ENCODE measurements around the gene ARID4A. TPM values are rescaled to one million over a fixed set of nuclear protein-coding genes. Genes with fewer than 3 reads are reported as not detected.

The ARID4A gene
- polyA plus RNA-seq, 2 of the 4 experiments (the other 2 are of a cell fraction) = 9.0 to 15.1 TPM

DNA sequence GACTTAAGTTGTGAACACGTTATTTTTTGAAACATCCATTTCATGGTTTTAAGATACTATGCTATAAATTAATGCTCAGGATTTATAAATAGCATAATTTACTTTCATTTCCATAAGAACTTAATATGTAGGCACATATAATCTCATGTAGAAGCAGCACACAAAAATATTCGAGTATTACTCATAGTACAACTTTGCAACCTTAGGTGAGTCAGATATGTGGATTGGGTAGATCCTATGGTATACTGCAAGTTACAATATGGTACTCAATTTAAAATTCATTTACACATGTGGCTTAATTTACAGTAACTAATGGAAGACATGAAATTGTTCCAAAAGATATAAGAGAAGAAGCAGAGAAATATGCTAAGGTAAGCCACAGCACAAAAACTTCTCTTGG lies 27.7 kb upstream of the ARID4A start:
- no peak for DNase-seq (ENCODE audit: low read depth in 1 of 2, low spot score in 1 of 2)
- no peak for FAIRE-seq
- TF ChIP-seq CHD4 (IDR thresholded peaks at IDR 0.05; ENCODE audit: borderline replicate concordance) (no peak), TFCP2L1 (CRISPR knock-in tag; IDR thresholded peaks at IDR 0.05) (no peak), SMC3 (IDR thresholded peaks at IDR 0.05) (no peak), NR3C1 (IDR thresholded peaks at IDR 0.05) (no peak), FOSL2 (IDR thresholded peaks at IDR 0.05) (no peak), FOSL2 (CRISPR knock-in tag; IDR thresholded peaks at IDR 0.05) (no peak), POLR2AphosphoS2 (conservative IDR thresholded peaks at IDR 0.05; ENCODE audit: low read length) (no peak), JUNB (IDR thresholded peaks at IDR 0.05) (no peak), ZNF302 (CRISPR knock-in tag; IDR thresholded peaks at IDR 0.05) (no peak), FOSB (CRISPR knock-in tag; IDR thresholded peaks at IDR 0.05) (no peak), GATA3 (IDR thresholded peaks at IDR 0.05; ENCODE audit: borderline replicate concordance) (no peak), CBX2 (IDR thresholded peaks at IDR 0.05; ENCODE audit: borderline replicate concordance, low read depth) (no peak), KDM5A (IDR thresholded peaks at IDR 0.05) (no peak), ZFP36 (IDR thresholded peaks at IDR 0.05; ENCODE audit: borderline replicate concordance, partially characterized antibody) (no peak), MAZ (IDR thresholded peaks at IDR 0.05; ENCODE audit: borderline replicate concordance, low read depth, low read length) (no peak), RFX5 (IDR thresholded peaks at IDR 0.05) (no peak), RNF2 (IDR thresholded peaks at IDR 0.05; ENCODE audit: borderline replicate concordance, low read depth) (no peak)
- TF ChIP-seq, protein P1, sequence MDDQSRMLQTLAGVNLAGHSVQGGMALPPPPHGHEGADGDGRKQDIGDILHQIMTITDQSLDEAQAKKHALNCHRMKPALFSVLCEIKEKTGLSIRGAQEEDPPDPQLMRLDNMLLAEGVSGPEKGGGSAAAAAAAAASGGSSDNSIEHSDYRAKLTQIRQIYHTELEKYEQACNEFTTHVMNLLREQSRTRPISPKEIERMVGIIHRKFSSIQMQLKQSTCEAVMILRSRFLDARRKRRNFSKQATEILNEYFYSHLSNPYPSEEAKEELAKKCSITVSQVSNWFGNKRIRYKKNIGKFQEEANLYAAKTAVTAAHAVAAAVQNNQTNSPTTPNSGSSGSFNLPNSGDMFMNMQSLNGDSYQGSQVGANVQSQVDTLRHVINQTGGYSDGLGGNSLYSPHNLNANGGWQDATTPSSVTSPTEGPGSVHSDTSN (IDR thresholded peaks at IDR 0.05) = no peak
- TF ChIP-seq, protein P2, sequence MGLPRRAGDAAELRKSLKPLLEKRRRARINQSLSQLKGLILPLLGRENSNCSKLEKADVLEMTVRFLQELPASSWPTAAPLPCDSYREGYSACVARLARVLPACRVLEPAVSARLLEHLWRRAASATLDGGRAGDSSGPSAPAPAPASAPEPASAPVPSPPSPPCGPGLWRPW (IDR thresholded peaks at IDR 0.05) = no peak
- TF ChIP-seq, protein P3, sequence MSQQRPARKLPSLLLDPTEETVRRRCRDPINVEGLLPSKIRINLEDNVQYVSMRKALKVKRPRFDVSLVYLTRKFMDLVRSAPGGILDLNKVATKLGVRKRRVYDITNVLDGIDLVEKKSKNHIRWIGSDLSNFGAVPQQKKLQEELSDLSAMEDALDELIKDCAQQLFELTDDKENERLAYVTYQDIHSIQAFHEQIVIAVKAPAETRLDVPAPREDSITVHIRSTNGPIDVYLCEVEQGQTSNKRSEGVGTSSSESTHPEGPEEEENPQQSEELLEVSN (IDR thresholded peaks at IDR 0.05; ENCODE audit: borderline replicate concordance, low read depth) = no peak
- WGBS (ENCODE audit: missing lambda C conversion rate) = 74% methylated on average over 2 of the region's 2 CpGs
- Histone ChIP-seq H3K4me3 (no peak overlapping the region), H3K4me2 (no peak overlapping the region), H3K9me3 (no peaks in the 10 kb centered on the region), H3K4me1 (peaks cover 19% of the 10 kb centered on the region), H3K27ac (no peak overlapping the region)
- no peak for ATAC-seq
- CTCF ChIA-PET = no interaction called here
- POLR2A ChIA-PET = no interaction called here

DNA sequence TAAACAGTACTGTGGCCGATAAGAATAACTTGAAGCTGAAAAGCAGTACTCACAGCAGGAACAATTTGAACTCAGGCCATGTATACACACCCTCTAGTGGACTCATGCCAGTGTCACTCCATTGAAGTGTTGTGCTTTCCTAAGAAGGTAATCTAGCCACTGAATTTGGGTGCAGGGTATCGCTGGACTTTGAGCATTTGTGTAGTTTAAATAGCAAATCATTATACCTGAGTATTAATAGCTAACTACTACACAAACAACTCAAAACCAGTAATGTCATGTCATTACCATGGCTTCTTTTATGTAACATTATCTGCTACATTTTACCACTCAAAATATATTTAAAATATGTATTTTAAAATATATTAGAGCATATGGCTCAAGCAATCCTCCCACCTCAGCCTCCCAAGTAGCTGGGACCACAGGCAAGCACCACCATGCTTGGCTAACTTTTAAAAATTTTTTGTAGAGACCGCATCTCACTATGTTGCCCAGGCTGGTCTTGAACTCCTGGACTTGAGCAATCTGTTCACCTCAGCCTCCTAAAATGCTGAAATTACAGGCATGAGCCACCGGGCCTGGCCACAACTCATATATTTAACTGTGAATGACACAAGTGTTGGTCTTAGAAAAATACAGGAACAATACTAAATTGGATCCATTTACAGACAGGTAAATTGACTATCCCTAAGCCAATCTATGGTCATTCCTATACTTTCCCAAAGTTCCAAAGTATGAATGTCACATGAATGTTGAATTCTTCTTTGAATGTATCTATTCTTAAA lies 25.6 kb upstream of the ARID4A start:
- ChIA-PET POLR2A (interaction anchor here (0.5 to 3.5 kb wide), 2 partner anchors 13 to 25 kb away, joined by 3 to 12 read pairs; partner anchors contain the start of gene ARID4A), CTCF (interaction anchor here (2.4 kb wide), 1 partner anchor 8 kb away, joined by 8 read pairs; no protein-coding TSS in a partner anchor)
- peak; percentile 8 to 75 for DNase-seq (ENCODE audit: low read depth in 1 of 2, low spot score in 1 of 2)
- FAIRE-seq = no peak
- Histone ChIP-seq H3K9me3 (no peaks in the 10 kb centered on the region), H3K4me3 (no peak overlapping the region), H3K4me1 (peaks cover 32% of the 10 kb centered on the region), H3K4me2 (peak overlapping the region; percentile 38; the same call in 2 of the 3 replicates), H3K27ac (no peak overlapping the region)
- peak; percentile 56 to 66; a peak in 5 of 6 replicates for ATAC-seq
- TF ChIP-seq, protein P4, sequence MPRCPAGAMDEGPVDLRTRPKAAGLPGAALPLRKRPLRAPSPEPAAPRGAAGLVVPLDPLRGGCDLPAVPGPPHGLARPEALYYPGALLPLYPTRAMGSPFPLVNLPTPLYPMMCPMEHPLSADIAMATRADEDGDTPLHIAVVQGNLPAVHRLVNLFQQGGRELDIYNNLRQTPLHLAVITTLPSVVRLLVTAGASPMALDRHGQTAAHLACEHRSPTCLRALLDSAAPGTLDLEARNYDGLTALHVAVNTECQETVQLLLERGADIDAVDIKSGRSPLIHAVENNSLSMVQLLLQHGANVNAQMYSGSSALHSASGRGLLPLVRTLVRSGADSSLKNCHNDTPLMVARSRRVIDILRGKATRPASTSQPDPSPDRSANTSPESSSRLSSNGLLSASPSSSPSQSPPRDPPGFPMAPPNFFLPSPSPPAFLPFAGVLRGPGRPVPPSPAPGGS (IDR thresholded peaks at IDR 0.05) = 0 out of 3 replicates have a peak, but pooled peaks have one; percentile 17
- no peak for TF ChIP-seq KDM5A (IDR thresholded peaks at IDR 0.05)
- TF ChIP-seq RAD21 (conservative IDR thresholded peaks at IDR 0.05 in 1 of 2, IDR thresholded peaks at IDR 0.05 in 1 of 2) = 0 out of 5 replicates have a peak, but pooled peaks of 1 of the 2 experiments have one; percentile 4
- whole genome bisulfite sequencing (ENCODE audit: missing lambda C conversion rate) = 39% methylated on average over 4 of the region's 4 CpGs
